ENCODE measurements around the gene CD40LG. TPM values are rescaled to one million over a fixed set of nuclear protein-coding genes. Genes with fewer than 3 reads are reported as not detected.

CD40LG gene
- total RNA-seq, 1 donor from 2014 or later: not detected

GRCh38 chrX:136650811-136651210 lies 2.9 kb downstream of the CD40LG start:
- DNase-seq (ENCODE audit: low read depth in 2 of 2): no peak

- no peak for DNase-seq (ENCODE audit: low read depth in 2 of 2)
Measured at GRCh38 chrX:136652822-136653723, 5.1 kb downstream of the CD40LG start.

GRCh38 chrX:136656361-136656964 lies 8.5 kb downstream of the CD40LG start:
- DNase-seq (ENCODE audit: low read depth in 2 of 2): no peak

GRCh38 chrX:136658151-136658550 lies 10.2 kb downstream of the CD40LG start:
- no peak for DNase-seq (ENCODE audit: low read depth in 2 of 2)

DNA sequence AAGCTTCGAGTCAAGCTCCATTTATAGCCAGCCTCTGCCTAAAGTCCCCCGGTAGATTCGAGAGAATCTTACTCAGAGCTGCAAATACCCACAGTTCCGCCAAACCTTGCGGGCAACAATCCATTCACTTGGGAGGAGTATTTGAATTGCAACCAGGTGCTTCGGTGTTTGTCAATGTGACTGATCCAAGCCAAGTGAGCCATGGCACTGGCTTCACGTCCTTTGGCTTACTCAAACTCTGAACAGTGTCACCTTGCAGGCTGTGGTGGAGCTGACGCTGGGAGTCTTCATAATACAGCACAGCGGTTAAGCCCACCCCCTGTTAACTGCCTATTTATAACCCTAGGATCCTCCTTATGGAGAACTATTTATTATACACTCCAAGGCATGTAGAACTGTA lies 11.2 kb downstream of the CD40LG start:
- no peak for DNase-seq (ENCODE audit: low read depth in 2 of 2)

- no peak for DNase-seq (ENCODE audit: low read depth in 2 of 2)
Measured at GRCh38 chrX:136660896-136661295, 12.9 kb downstream of the CD40LG start.

DNA sequence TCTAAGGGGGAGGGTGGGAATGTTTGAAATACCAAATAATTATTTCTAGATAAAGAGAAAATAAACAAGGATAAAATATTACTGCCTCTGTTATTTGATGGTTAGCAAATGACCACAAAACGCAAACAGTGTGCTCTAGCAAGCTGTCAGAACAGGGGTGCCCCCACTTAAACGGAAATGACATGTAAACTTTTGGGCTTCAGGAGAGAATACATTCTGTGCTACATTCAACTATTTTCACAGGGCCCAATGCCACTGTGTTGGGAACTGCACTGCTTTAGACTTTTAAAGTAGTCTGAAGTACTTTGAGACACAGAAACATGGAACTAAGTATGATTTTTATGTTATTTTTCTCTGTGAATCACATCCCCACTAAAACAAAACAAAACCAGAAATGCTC lies 14.1 kb downstream of the CD40LG start:
- DNase-seq (ENCODE audit: low read depth in 2 of 2): no peak

DNA sequence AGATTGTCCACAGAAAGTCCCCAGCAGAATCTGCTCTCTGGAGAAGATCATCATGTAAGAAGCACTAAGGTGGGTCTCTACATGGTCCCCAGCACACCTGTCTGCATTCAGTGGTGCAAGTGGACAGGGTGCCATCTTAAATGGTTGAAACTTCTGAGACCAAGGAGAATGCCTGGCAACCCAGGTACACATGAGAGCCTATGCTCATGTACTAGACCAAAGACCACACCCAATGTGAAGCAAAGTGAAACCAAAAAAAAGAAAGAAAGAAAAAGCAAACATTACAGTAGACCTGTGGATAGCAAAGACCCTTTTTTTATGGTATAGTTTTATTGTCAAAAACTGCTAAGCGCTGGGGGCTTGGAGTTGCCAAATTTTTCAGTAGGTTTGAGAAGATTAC lies 15.0 kb downstream of the CD40LG start:
- no peak for DNase-seq (ENCODE audit: low read depth in 2 of 2)

DNA sequence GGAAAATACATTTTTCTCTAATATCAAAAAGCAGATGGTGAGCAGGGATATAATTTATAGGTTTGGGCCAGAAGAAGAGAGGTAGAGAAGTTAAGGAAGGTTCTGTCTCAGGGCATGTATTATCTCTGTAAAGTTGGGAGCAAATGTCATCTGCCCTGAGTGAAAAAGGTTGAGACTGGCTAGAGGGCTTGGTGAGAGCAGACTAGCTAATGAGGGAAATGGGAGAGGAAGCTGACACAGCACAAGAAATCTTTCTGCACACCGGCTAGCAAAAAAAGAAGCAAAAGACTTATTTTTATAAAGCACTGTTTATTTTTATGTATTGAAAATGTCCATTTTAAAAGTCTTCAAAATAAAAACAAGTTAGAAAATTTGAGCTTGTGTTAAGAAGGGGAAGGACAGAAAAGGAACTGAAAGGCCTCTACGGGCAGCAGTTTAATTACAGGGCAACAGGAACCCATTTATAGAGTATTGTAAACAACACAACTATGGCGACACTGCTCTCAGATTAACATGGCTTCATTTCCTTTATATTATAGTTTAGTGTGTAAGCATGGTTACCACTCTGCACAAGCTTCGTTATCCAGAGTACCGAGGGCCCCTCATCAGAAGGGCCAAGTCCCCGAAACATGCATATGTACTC lies 17.4 kb downstream of the CD40LG start:
- DNase-seq (ENCODE audit: low read depth in 2 of 2): no peak

DNA sequence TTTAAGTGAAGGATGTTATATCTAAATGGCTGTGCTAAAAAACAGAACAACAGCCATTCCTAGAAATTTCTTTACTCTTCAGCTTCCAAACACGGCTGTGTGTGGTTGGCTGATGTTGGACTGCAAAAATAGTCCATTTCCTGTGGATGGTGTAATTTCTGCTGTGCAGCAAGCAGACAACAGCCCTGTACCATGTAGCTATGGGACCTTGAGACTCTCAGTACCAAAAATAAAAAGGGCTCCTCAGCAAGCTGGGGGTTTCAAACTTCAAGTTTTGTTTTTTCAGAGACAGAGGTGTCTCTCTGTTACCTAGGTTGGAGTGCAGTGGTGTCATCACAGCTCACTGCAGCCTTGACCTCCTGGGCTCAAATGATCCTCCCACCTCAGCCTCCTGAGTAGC lies 18.1 kb downstream of the CD40LG start:
- DNase-seq (ENCODE audit: low read depth in 2 of 2): no peak

GRCh38 chrX:136667446-136668168 lies 19.6 kb downstream of the CD40LG start:
- no peak for DNase-seq (ENCODE audit: low read depth in 2 of 2)

DNA sequence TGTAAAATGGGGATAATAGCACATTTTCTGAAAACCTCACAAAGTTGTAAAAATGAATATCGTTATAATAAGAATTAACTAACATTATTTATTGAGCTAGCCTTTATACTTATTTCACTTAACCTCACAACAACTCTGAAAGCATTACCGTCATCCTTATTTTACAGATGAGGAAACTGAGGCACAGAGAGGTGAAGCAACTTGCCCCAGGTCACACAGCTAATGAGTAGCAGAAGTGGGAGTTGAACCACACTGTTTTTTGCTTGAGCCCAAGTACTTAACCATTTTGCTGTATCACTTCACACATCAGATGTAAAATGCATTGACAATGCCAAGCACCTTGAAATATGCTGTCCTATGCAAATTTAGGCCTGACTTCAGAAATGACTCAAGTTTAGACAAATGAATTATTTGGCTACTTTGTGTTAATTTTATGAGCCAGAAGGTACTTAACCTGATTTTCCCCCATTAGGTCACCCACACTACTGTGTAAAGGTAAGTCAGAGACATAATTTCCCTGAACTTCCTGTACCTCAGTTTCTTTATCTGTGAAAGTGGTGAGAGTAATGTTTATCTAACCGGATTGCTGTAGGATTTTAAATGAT lies 23.1 kb downstream of the CD40LG start:
- no peak for DNase-seq (ENCODE audit: low read depth in 2 of 2)

GRCh38 chrX:136674270-136674985 lies 26.5 kb downstream of the CD40LG start:
- no peak for DNase-seq (ENCODE audit: low read depth in 2 of 2)

DNA sequence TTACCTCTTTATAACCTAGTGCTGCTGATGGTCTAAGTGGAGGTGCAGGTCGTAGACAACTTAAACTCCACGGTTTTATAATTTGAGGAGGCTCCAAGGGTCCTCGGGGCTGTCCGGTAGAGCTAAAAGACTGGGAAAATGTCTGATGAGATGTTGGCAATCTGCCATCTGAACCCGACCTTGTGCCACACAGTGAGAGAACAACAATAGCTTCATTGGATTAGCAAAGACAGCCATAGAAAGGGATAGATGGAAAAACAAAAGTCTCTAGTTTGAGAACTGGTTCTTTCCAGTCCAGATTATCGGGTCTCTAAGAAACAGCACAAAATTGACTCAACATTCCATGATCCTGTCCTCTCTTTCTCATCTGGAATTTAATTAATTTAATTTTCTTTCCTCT lies 31.6 kb downstream of the CD40LG start:
- peak in 1 of 2 donors; percentile 0 for DNase-seq (ENCODE audit: low read depth in 2 of 2)

DNA sequence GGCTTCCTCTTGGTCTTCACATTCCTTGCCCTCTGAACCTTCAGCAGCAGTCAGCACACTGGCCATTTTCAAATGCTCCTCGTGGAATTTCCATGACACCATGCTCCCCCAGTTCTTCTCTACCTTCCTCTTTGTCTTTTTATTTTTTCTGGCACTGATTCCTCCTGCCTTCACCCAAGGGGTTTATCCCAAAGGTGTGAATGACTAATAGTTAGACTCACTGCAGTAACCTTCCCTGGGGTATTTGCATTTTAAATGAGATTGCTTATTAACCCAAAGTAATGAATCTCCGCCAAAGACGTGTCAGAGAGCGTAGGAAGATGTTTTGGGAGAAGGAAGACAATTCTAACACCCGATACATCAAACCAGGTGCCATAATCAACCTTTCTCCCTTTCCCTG lies 36.2 kb downstream of the CD40LG start:
- DNase-seq (ENCODE audit: low read depth in 2 of 2): no peak

GRCh38 chrX:136687457-136687856 lies 39.5 kb downstream of the CD40LG start:
- DNase-seq (ENCODE audit: low read depth in 2 of 2): no peak

DNA sequence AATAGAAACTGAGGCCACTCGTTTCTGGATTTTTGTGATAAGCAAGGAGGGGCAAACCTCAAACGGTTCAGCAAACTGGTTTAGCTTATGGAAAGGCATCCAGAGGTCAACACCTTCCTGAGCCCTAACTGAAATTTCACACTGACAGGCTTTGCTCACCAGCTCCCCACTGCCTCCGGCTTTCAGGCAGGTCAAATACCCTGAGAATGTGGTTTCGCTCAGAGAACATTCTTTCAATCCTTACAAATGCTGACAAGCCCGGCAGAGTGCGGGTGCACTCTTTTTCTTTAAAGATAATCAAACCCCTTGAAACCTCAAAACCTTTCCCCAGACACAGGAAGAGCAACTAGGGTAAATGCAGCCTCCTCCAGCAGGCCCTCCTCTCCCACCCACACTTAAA lies 41.5 kb downstream of the CD40LG start:
- DNase-seq (ENCODE audit: low read depth in 2 of 2): no peak

- no peak for DNase-seq (ENCODE audit: low read depth in 2 of 2)
Measured at GRCh38 chrX:136691028-136691809, 43.3 kb downstream of the CD40LG start.

DNA sequence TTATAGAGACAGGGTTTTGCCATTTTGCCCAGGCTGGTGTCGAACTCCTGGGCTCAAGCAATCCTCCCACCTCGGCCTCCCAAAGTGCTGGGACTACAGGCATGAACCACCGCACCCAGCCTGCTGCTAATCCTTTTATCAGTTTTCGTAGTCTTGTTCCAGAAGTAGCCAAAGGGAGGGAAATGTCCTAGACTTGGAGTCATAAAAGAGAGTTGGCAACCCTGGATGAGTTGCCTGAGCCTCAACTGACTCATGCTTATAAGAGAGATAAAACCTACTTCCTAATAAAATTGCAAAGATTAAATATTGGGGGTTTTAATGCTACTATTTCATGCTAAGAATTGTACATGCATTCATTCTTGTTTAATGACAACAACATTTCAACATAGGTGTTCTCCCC lies 44.3 kb downstream of the CD40LG start:
- no peak for DNase-seq (ENCODE audit: low read depth in 2 of 2)

Data from dermis microvascular lymphatic vessel endothelial cell (primary cell).